HEK293 (cell line): Measurements from ENCODE around the gene MN1.

ENCODE experiments used
- BCL11A ChIP-seq: fragments of 450-650 bp; formaldehyde crosslinking; IDR thresholded peaks from 2 replicates; pipeline ENCODE4 v1.5.1; 2016; ENCODE audit warnings: low read depth, missing biosample characterization, missing genetic modification characterization
- GLIS1 ChIP-seq: fragments of 450-650 bp; formaldehyde crosslinking; IDR thresholded peaks from 2 replicates; pipeline ENCODE4 v1.5.1; 2016; ENCODE audit warnings: missing biosample characterization, missing genetic modification characterization
- HIC1 ChIP-seq: fragments of 450-650 bp; formaldehyde crosslinking; IDR thresholded peaks from 2 replicates; pipeline ENCODE4 v1.5.1; 2016; ENCODE audit warnings: missing biosample characterization, missing genetic modification characterization
- HOXD13 ChIP-seq: sonication (generic); formaldehyde crosslinking; IDR thresholded peaks from 2 replicates; pipeline ENCODE4 v1.8.0; 2022; ENCODE audit warnings: missing genetic modification reagents, borderline replicate concordance
- KLF17 ChIP-seq: fragments of 450-650 bp; formaldehyde crosslinking; IDR thresholded peaks from 2 replicates; pipeline ENCODE4 v1.5.1; 2016; ENCODE audit warnings: missing biosample characterization, missing genetic modification characterization
- KLF7 ChIP-seq: fragments of 450-650 bp; formaldehyde crosslinking; IDR thresholded peaks from 2 replicates; pipeline ENCODE4 v1.5.1; 2016; ENCODE audit warnings: missing biosample characterization, missing genetic modification characterization, borderline replicate concordance
- KLF8 ChIP-seq: fragments of 450-650 bp; formaldehyde crosslinking; IDR thresholded peaks from 2 replicates; pipeline ENCODE4 v1.5.1; 2016; ENCODE audit warnings: missing biosample characterization, missing genetic modification characterization
- KLF9 ChIP-seq: fragments of 450-650 bp; formaldehyde crosslinking; IDR thresholded peaks from 2 replicates; pipeline ENCODE4 v1.5.1; 2016; ENCODE audit warnings: missing biosample characterization, missing genetic modification characterization, low read depth
- PRDM10 ChIP-seq: fragments of 450-650 bp; formaldehyde crosslinking; IDR thresholded peaks from 2 replicates; pipeline ENCODE4 v1.5.1; 2016; ENCODE audit warnings: missing biosample characterization, missing genetic modification characterization
- YY2 ChIP-seq: fragments of 450-650 bp; formaldehyde crosslinking; IDR thresholded peaks from 2 replicates; pipeline ENCODE4 v1.5.1; 2016; ENCODE audit warnings: missing biosample characterization, missing genetic modification characterization
- ZBTB17 ChIP-seq: fragments of 450-650 bp; formaldehyde crosslinking; IDR thresholded peaks from 2 replicates; pipeline ENCODE4 v1.5.1; 2016; ENCODE audit warnings: missing biosample characterization, missing genetic modification characterization
- ZBTB48 ChIP-seq: fragments of 450-650 bp; formaldehyde crosslinking; IDR thresholded peaks from 2 replicates; pipeline ENCODE4 v1.5.1; 2016; ENCODE audit warnings: missing biosample characterization, missing genetic modification characterization
- ZNF146 ChIP-seq: fragments of 450-650 bp; formaldehyde crosslinking; IDR thresholded peaks from 2 replicates; pipeline ENCODE4 v1.5.1; 2016; ENCODE audit warnings: missing biosample characterization, missing genetic modification characterization
- ZNF202 ChIP-seq: fragments of 450-650 bp; formaldehyde crosslinking; IDR thresholded peaks from 2 replicates; pipeline ENCODE4 v1.5.1; 2016; ENCODE audit warnings: missing biosample characterization, missing genetic modification characterization, borderline replicate concordance
- ZNF211 ChIP-seq: fragments of 450-650 bp; formaldehyde crosslinking; IDR thresholded peaks from 2 replicates; pipeline ENCODE4 v1.5.1; 2016; ENCODE audit warnings: low read depth, missing biosample characterization, missing genetic modification characterization
- ZNF223 ChIP-seq: fragments of 450-650 bp; formaldehyde crosslinking; IDR thresholded peaks from 2 replicates; pipeline ENCODE4 v1.5.1; 2016; ENCODE audit warnings: missing biosample characterization, missing genetic modification characterization
- ZNF26 ChIP-seq: fragments of 450-650 bp; formaldehyde crosslinking; IDR thresholded peaks from 2 replicates; pipeline ENCODE4 v1.5.1; 2016; ENCODE audit warnings: missing biosample characterization, missing genetic modification characterization
- ZNF354C ChIP-seq: fragments of 450-650 bp; formaldehyde crosslinking; IDR thresholded peaks from 2 replicates; pipeline ENCODE4 v1.5.1; 2016; ENCODE audit warnings: missing biosample characterization, missing genetic modification characterization, low read depth, borderline replicate concordance
- ZNF416 ChIP-seq: fragments of 450-650 bp; formaldehyde crosslinking; IDR thresholded peaks from 2 replicates; pipeline ENCODE4 v1.5.1; 2016; ENCODE audit warnings: missing biosample characterization, missing genetic modification characterization
- ZNF433 ChIP-seq: fragments of 450-650 bp; formaldehyde crosslinking; IDR thresholded peaks from 2 replicates; pipeline ENCODE4 v1.5.1; 2016; ENCODE audit warnings: missing biosample characterization, missing genetic modification characterization, low read depth
- ZNF488 ChIP-seq: fragments of 450-650 bp; formaldehyde crosslinking; IDR thresholded peaks from 2 replicates; pipeline ENCODE4 v1.5.1; 2016; ENCODE audit warnings: missing biosample characterization, missing genetic modification characterization
- ZNF501 ChIP-seq: fragments of 450-650 bp; formaldehyde crosslinking; IDR thresholded peaks from 2 replicates; pipeline ENCODE4 v1.5.1; 2016; ENCODE audit warnings: missing biosample characterization, missing genetic modification characterization
- ZNF571 ChIP-seq: fragments of 450-650 bp; formaldehyde crosslinking; IDR thresholded peaks from 2 replicates; pipeline ENCODE4 v1.5.0; 2017; ENCODE audit warnings: missing biosample characterization, missing genetic modification characterization
- ZNF600 ChIP-seq: fragments of 450-650 bp; formaldehyde crosslinking; IDR thresholded peaks from 2 replicates; pipeline ENCODE4 v1.5.1; 2016; ENCODE audit warnings: missing biosample characterization, missing genetic modification characterization
- ZNF660 ChIP-seq: fragments of 450-650 bp; IDR thresholded peaks from 2 replicates; pipeline ENCODE4 v1.5.1; 2018; ENCODE audit warnings: missing biosample characterization, mild to moderate bottlenecking, missing genetic modification characterization
- ZNF692 ChIP-seq: fragments of 450-650 bp; formaldehyde crosslinking; IDR thresholded peaks from 2 replicates; pipeline ENCODE4 v1.5.1; 2016; ENCODE audit warnings: missing biosample characterization, missing genetic modification characterization
- ZNF76 ChIP-seq: fragments of 450-650 bp; formaldehyde crosslinking; IDR thresholded peaks from 2 replicates; pipeline ENCODE4; 2016; ENCODE audit warnings: low read depth, missing biosample characterization, missing genetic modification characterization, borderline replicate concordance
- ZNF785 ChIP-seq: fragments of 450-650 bp; formaldehyde crosslinking; IDR thresholded peaks from 2 replicates; pipeline ENCODE4 v1.5.1; 2016; ENCODE audit warnings: missing biosample characterization, missing genetic modification characterization

Gene MN1

GRCh38 chr22:27804470-27805297 lies 3.1 kb upstream of the MN1 start (continued):
- TF ChIP-seq ZNF501 (tag by site-specific recombination), result no peak
- no peak for TF ChIP-seq ZNF223 (tag by site-specific recombination)
- no peak for TF ChIP-seq ZNF488 (tag by site-specific recombination)
- TF ChIP-seq ZNF571, result no peak
- TF ChIP-seq ZNF211 (tag by site-specific recombination), result no peak
- no peak for TF ChIP-seq KLF9 (tag by site-specific recombination)
- no peak for TF ChIP-seq ZBTB17
- no peak for TF ChIP-seq ZNF26 (tag by site-specific recombination)
- TF ChIP-seq ZNF76 (tag by site-specific recombination), result no peak
- TF ChIP-seq KLF17 (tag by site-specific recombination), result peak; percentile 44; the same call in 1 of the 2 replicates
- no peak for TF ChIP-seq ZNF433 (tag by site-specific recombination)
- TF ChIP-seq ZNF416 (tag by site-specific recombination), result no peak
- TF ChIP-seq BCL11A (tag by site-specific recombination), result no peak
- peak; percentile 59; the same call in 1 of the 2 replicates for TF ChIP-seq ZNF660 (tag by site-specific recombination)
- TF ChIP-seq ZNF692 (tag by site-specific recombination), result no peak
- TF ChIP-seq ZBTB48 (tag by site-specific recombination), result no peak
- peak; percentile 78; the same call in 1 of the 2 replicates for TF ChIP-seq HIC1 (tag by site-specific recombination)
- TF ChIP-seq ZNF146, result no peak
- no peak for TF ChIP-seq ZNF785 (tag by site-specific recombination)
- peak; percentile 94 for TF ChIP-seq PRDM10 (tag by site-specific recombination)
- TF ChIP-seq ZNF600 (tag by site-specific recombination), result no peak
- no peak for TF ChIP-seq KLF7 (tag by site-specific recombination)
- TF ChIP-seq HOXD13 (CRISPR knock-in tag), result no peak
- TF ChIP-seq ZNF354C (tag by site-specific recombination), result no peak
- TF ChIP-seq ZNF202, result no peak
- TF ChIP-seq YY2 (tag by site-specific recombination), result no peak
- no peak for TF ChIP-seq KLF8
- peak; percentile 36; the same call in 1 of the 2 replicates for TF ChIP-seq GLIS1 (tag by site-specific recombination)
